Stimulated activated CD8-positive, alpha-beta memory T cell treated with anti-CD3 and anti-CD28 coated beads, Interleukin-15, amount 100 ng/mL, for 48 hours (primary cell): ENCODE measurements around the gene ZNF480.
"Not testable (repeated sequence)": the region's sequence is repeated elsewhere in the genome, so short reads cannot be mapped to it uniquely, and the experiment has no call there.

ENCODE experiments used
- DNase-seq, 2 donors: peaks; one replicate each; pipeline ENCODE4 v3.0.0-alpha.2; 2020; ENCODE audit warnings: low read depth in 2 of 2

Gene ZNF480

GRCh38 chr19:52336791-52337381 lies 39.9 kb downstream of the ZNF480 start:
- DNase-seq, result no peak

- DNase-seq, result not testable (repeated sequence)
Observed at GRCh38 chr19:52339022-52339421, 42.1 kb downstream of the ZNF480 start.

- peak in 1 of 2 donors; percentile 7 for DNase-seq
Observed at GRCh38 chr19:52343548-52343947, 46.6 kb downstream of the ZNF480 start.

- DNase-seq, result no peak
Observed at GRCh38 chr19:52345162-52345561, 48.2 kb downstream of the ZNF480 start.

- no peak for DNase-seq
Observed at GRCh38 chr19:52351512-52351911, 54.5 kb downstream of the ZNF480 start.

- DNase-seq, result no peak
Observed at GRCh38 chr19:52366414-52366824, 69.5 kb downstream of the ZNF480 start.

- peak; percentile 80 to 83 for DNase-seq
Observed at GRCh38 chr19:52369559-52370340, 72.8 kb downstream of the ZNF480 start, which contains the start of gene ZNF880. ZNF880 (plus strand) TSS chr19:52369923; CDS start chr19:52369966, 43 bp downstream.

- no peak for DNase-seq
Observed at GRCh38 chr19:52370341-52370710, 73.4 kb downstream of the ZNF480 start.
